Panc1 (cell line): Measurements from ENCODE around the gene GRM2. TPM values are rescaled to one million over a fixed set of nuclear protein-coding genes. Genes with fewer than 3 reads are reported as not detected.

Experiments
- ATAC-seq: fragments of 200-7000 bp; cut with Tn5 transposase; 2 replicates; pipeline ENCODE4 v1.9.1; 2020; ENCODE audit warnings: mild to moderate bottlenecking, moderate library complexity
- BruUV-seq: library from RNA; stranded (reverse); fragments of 400-500 nt; replicated peaks from 2 replicates; lab custom pipeline; 2021; lab: Mats Ljungman, UMichigan
- CTCF ChIA-PET: fragments of 300-600 bp; sonication (Branson Sonifier 250); formaldehyde crosslinking; loops from one replicate; lab custom pipeline; 2022; ENCODE audit warnings: antibody characterized with exemption; lab: Charles Lee
- POLR2A ChIA-PET: fragments of 300-600 bp; sonication (Branson Sonifier 250); formaldehyde crosslinking; loops from one replicate; lab custom pipeline; 2022; ENCODE audit warnings: antibody characterized with exemption; lab: Charles Lee
- DNase-seq: peaks from one replicate; pipeline ENCODE4 v3.0.0-alpha.2; 2010; ENCODE audit warnings: low read depth, low spot score
- H3K27ac ChIP-seq: 2 replicates; pipeline ENCODE4 v1.5.1; 2011; ENCODE audit warnings: mild to moderate bottlenecking, low read length, inconsistent platforms
- H3K27me3 ChIP-seq: fragments of 200-500 bp; sonication (Bioruptor generic); 2 replicates; pipeline ENCODE4 v1.6.0; 2014; ENCODE audit warnings: low read length, inconsistent platforms; ENCODE audit not compliant: control insufficient read depth, insufficient read depth
- H3K36me3 ChIP-seq: fragments of 200-500 bp; sonication (Bioruptor generic); 2 replicates; pipeline ENCODE4 v1.5.1; 2014; ENCODE audit warnings: inconsistent platforms, mild to moderate bottlenecking, low read length, moderate library complexity; ENCODE audit not compliant: control insufficient read depth, insufficient read depth
- H3K4me1 ChIP-seq: 2 replicates; pipeline ENCODE4 v1.5.1; 2011; ENCODE audit warnings: inconsistent platforms, mild to moderate bottlenecking, low read length, moderate library complexity; ENCODE audit not compliant: control insufficient read depth, insufficient read depth
- H3K4me3 ChIP-seq, 2 experiments: 2 replicates each; pipeline ENCODE4 v1.5.1; 2011 to 2012; ENCODE audit warnings: low read depth in 2 of 2, low read length in 2 of 2, mild to moderate bottlenecking in 2 of 2, inconsistent platforms in 1 of 2, moderate library complexity in 1 of 2
- H3K9me3 ChIP-seq: fragments of 200-500 bp; sonication (Bioruptor generic); 2 replicates; pipeline ENCODE4 v1.5.1; 2014; ENCODE audit warnings: low read depth, mild to moderate bottlenecking, inconsistent platforms, low read length, moderate library complexity; ENCODE audit not compliant: control insufficient read depth, insufficient read depth
- CTCF ChIP-seq: fragments of 450-650 bp; IDR thresholded peaks from 2 replicates; pipeline ENCODE4 v1.5.1; 2017; ENCODE audit warnings: mild to moderate bottlenecking
- POLR2AphosphoS5 ChIP-seq: IDR thresholded peaks from 2 replicates; pipeline ENCODE4 v1.6.1; 2012; ENCODE audit warnings: mild to moderate bottlenecking, low read depth, low read length, moderate library complexity
- REST ChIP-seq, 2 experiments: IDR thresholded peaks; 2 replicates each; pipeline ENCODE4 v1.6.1; 2011 to 2012; ENCODE audit warnings: low read depth in 2 of 2, control low read depth in 1 of 2, low read length in 1 of 2, mild to moderate bottlenecking in 1 of 2, moderate library complexity in 1 of 2; ENCODE audit not compliant: insufficient read depth in 1 of 2
- SIN3A ChIP-seq: IDR thresholded peaks from 2 replicates; pipeline ENCODE4 v1.6.1; 2012; ENCODE audit warnings: low read depth, mild to moderate bottlenecking, low read length, moderate library complexity, borderline replicate concordance; ENCODE audit not compliant: insufficient read depth
- TCF7L2 ChIP-seq: IDR thresholded peaks from 2 replicates; pipeline ENCODE4 v1.6.1; 2011; ENCODE audit warnings: mild to moderate bottlenecking, low read depth, low read length, inconsistent platforms
- in situ Hi-C: cut with HindIII; loops from 2 replicates; pipeline ENCODE4 v1.10.0; 2016; ENCODE audit warnings: low sequenced_read_pairs, low pct_unique_long_range_greater_than_20kb
- intact Hi-C: fragments of 100-400 bp; cut with micrococcal nuclease; formaldehyde crosslinking; loops from one replicate; pipeline ENCODE4 v1.10.0; 2022; ENCODE audit not compliant: unreplicated experiment
- total RNA-seq: library from RNA; stranded (reverse); gene quantifications from one replicate; pipeline ENCODE4 v1.2.1, GENCODE V29; 2021; ENCODE audit not compliant: unreplicated experiment

Gene GRM2
- total RNA-seq, 1 experiment from 2014 or later, result 0.21 TPM

- intact Hi-C loops, result loop anchor here (2.0 kb wide), 1 partner anchor 168 kb away; the partner anchor contains the start of gene DCAF1
- TF ChIP-seq POLR2AphosphoS5 (no peak), CTCF (no peak), TCF7L2 (no peak), SIN3A (no peak), REST (IDR thresholded peaks at IDR 0.05; ENCODE audit: insufficient read depth in 1 of 2, low read depth in 2 of 2, low read length in 1 of 2) (no peak)
- Histone ChIP-seq H3K4me1 (peaks cover 20% of the 10 kb centered on the region), H3K4me3 (no peak overlapping the region), H3K9me3 (no peaks in the 10 kb centered on the region), H3K27me3 (no peaks in the 10 kb centered on the region), H3K36me3 (no peaks in the 10 kb centered on the region), H3K27ac (peak overlapping the region; percentile 29; the same call in 1 of the 2 replicates)
- BruUV-seq, result no TSS peak
- in situ Hi-C loops, result no loop called here
- ATAC-seq (no peak), DNase-seq (no peak)
- POLR2A ChIA-PET, result no interaction called here
- CTCF ChIA-PET, result interaction anchor here (0.6 to 1.0 kb wide), 2 partner anchors 89 to 167 kb away, joined by 3 to 6 read pairs; no protein-coding TSS in a partner anchor
Observed at GRCh38 chr3:51668756-51669155, 38.1 kb upstream of the GRM2 start.

- no peak for TF ChIP-seq SIN3A
- TF ChIP-seq POLR2AphosphoS5, result no peak
- TF ChIP-seq CTCF, result peak; percentile 93
- peak overlapping the region; percentile 29; the same call in 1 of the 2 replicates for H3K27ac ChIP-seq
- in situ Hi-C loops (no loop called here), intact Hi-C loops (loop anchor here (2.0 kb wide), 1 partner anchor 169 kb away; the partner anchor contains the start of gene DCAF1)
- no TSS peak for BruUV-seq
- POLR2A ChIA-PET, result no interaction called here
- H3K9me3 ChIP-seq, result no peaks in the 10 kb centered on the region
- no peaks in the 10 kb centered on the region for H3K27me3 ChIP-seq
- CTCF ChIA-PET, result interaction anchor here (0.6 to 2.1 kb wide), 5 partner anchors 13 to 168 kb away, joined by 3 to 26 read pairs (median 5); partner anchors contain the start of gene DCAF1
- H3K4me3 ChIP-seq, result no peak overlapping the region
- H3K4me1 ChIP-seq, result peaks cover 20% of the 10 kb centered on the region
- DNase-seq, result peak; percentile 75
- ATAC-seq, result peak; percentile 75
- H3K36me3 ChIP-seq, result no peaks in the 10 kb centered on the region
Observed at GRCh38 chr3:51669241-51670052, 37.4 kb upstream of the GRM2 start.
